NCI-H1436 (cell line): ENCODE measurements around the gene INPPL1.

Experiments used
- DNase-seq: peaks from one replicate; lab custom pipeline; 2025; lab: John Stamatoyannopoulos, UW

The INPPL1 gene

GRCh38 chr11:72218251-72218745 is 6.3 kb upstream of the INPPL1 start:
- DNase-seq: no peak

GRCh38 chr11:72220696-72221363 is 3.7 kb upstream of the INPPL1 start:
- DNase-seq: no peak

- DNase-seq: no peak
Observed at GRCh38 chr11:72221386-72222075, 3.0 kb upstream of the INPPL1 start.

GRCh38 chr11:72222106-72222891 is 2.3 kb upstream of the INPPL1 start:
- no peak for DNase-seq

- peak; percentile 96 for DNase-seq
Observed at GRCh38 chr11:72222907-72223614, 1.5 kb upstream of the INPPL1 start.

- no peak for DNase-seq
Observed at GRCh38 chr11:72223615-72224563, 678 bp upstream of the INPPL1 start.

GRCh38 chr11:72225411-72225951 is 914 bp downstream of the INPPL1 start:
- no peak for DNase-seq

GRCh38 chr11:72226701-72227100 is 2.1 kb downstream of the INPPL1 start:
- peak; percentile 22 for DNase-seq

GRCh38 chr11:72227316-72228228 is 3.0 kb downstream of the INPPL1 start:
- peak; percentile 89 for DNase-seq

GRCh38 chr11:72228229-72228843 is 3.8 kb downstream of the INPPL1 start:
- peak; percentile 50 for DNase-seq

GRCh38 chr11:72228844-72229231 is 4.3 kb downstream of the INPPL1 start:
- DNase-seq: no peak

GRCh38 chr11:72229336-72229924 is 4.9 kb downstream of the INPPL1 start:
- no peak for DNase-seq

- DNase-seq: no peak
Observed at GRCh38 chr11:72229925-72230763, 5.6 kb downstream of the INPPL1 start.

GRCh38 chr11:72230764-72231365 is 6.3 kb downstream of the INPPL1 start:
- no peak for DNase-seq

GRCh38 chr11:72231396-72232259 is 7.1 kb downstream of the INPPL1 start:
- DNase-seq: no peak
